Right forelimb (tissue), 1 donor: ENCODE results near the gene MOSPD3.

ENCODE experiments used
- DNase-seq: peaks from one replicate; pipeline ENCODE4 v3.0.0-alpha.2; 2018

MOSPD3 gene

DNA sequence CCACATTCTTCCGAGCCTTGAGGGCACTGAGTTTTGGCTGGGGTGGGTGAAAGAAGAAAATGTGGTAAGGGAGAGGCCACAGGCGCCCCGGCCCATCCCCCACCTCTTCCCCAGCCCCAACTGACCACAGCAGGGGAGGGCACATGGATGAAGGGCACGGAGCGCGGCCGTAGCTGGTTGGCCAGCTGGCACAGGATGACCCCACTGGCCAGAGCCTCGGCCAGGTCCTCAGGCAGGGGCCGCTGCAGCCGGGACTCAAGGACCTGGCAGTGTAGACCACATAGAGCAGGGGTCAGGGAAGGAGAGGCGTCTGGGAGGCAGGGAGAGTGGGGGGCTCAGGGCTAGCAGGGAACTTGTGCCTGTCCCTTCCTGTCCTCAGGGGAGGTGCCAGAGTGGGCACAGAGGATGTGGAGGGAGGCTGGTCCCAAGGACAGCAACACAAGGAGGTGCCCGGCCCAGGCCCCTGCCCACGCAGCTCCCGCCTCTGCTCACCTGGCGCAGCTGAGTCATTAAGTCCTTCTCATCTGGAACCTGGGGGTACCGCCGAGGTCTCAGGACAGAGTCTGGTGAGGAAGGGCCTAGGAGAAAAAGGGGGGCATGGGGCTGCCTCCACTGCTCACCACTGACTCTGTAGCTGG, 36.5 kb upstream of the MOSPD3 start:
- no peak for DNase-seq

DNA sequence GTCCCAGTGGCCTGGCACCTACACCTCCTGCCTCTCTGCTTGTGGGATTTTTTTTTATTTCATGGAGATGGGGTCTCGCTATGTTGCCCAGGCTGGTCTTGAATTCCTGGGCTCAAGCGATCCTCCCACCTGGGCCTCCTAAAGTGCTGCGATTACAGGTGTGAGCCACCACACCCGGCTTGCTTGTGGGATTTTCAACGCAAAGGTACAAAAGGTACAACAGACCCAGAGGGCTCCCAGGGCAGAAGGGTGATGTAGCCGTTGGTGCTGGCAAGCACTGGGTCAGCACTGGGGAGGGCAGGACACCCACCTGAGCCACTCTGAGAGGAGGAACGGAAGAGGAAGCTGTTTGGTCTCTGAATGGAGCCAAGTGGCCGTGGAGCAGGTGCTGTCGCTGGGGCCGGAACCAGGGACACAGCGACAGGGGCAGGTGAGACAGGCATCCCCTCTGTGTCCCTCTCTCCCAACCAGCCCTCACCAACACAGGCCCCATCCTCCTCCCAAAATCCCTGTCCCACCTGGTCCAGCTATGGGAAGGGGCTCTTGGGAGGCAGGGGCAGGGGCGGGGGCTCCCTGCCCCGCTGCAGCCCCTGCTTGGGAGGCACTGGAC, 35.9 kb upstream of the MOSPD3 start:
- DNase-seq, result no peak

DNA sequence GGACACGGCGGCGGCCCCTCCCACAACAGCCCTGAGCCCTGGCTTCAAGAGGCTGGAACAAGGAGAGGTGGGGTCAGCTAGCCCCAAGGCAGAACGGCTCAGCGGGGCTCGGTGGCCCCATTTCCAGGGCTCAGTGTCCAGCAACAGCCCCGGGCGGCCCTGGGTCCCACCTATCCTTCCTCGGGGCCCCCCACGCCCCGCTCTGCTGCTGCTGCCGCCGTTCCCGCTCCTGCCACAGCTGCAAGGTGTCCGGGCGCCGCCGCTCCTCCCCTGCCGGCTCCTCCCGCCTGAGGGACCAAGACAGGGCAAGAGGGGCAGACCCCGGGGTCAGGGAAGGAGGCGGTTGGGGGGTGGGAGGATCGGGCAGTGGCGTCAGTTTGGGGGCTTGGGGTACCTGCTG, 35.2 kb upstream of the MOSPD3 start:
- no peak for DNase-seq

DNA sequence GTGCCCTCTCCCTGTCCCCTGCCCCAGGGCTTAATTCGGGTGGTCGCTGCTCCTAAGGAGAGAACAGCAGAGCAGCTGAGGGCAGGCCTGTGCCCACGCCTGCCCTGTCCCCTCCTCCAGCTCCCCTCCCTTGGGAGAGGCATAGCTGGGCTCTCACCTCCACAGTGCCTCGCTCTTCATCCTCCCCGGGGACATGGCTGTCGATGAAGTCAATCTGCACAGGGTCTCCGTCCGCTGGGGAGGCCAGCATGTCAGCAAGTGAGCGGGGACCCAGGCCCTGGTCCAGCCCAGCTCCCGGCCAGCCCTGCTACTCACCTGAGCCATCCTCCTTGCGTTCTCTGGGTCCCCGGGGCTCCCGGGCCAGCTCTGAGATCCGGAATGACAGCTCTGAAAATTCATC, 34.8 kb upstream of the MOSPD3 start:
- no peak for DNase-seq

DNA sequence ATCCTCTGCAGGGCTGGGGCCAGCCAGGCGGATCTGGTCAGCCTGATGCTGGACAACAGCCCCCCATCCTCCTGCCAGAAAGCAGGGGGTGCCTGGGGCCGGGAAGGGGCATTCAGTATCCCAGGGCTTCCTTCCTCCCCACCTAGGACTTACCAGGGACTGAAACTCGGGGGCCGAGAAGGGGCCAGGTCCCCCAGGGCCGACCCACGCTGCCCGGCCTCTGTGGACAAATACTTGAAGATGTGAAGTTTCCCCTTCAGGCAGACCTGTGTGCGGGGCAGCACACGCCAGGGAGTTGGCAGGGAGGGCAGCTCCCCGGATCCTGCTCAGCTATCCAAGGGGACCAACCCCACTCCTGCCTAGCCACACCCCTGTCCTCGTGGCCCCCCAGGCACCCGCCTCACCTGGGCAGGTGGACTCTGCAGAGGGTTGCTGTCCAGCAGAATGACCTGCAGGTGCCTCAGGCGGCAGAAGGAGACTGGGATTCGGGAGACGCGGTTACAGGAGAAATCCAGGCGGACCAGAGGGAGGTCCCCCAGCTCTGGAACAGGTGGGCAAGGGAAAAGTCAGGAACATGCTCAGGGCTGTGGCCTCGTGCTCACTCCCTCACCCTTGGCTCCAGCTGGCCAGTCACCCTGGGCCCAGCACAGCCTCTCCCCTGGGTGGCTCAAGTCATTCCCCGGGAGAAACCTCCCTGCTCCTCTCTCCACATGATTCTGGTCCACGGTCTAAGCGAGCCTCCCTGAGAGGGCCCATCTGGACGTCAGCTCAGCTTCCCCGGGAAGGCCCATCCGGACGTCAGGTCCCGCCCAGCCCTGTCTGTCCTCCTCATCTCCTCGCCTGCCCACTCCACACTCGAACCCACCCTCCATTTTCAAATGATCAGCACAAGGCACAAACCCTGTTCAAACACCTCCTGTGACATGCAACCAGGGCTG, 33.8 kb upstream of the MOSPD3 start:
- no peak for DNase-seq

DNA sequence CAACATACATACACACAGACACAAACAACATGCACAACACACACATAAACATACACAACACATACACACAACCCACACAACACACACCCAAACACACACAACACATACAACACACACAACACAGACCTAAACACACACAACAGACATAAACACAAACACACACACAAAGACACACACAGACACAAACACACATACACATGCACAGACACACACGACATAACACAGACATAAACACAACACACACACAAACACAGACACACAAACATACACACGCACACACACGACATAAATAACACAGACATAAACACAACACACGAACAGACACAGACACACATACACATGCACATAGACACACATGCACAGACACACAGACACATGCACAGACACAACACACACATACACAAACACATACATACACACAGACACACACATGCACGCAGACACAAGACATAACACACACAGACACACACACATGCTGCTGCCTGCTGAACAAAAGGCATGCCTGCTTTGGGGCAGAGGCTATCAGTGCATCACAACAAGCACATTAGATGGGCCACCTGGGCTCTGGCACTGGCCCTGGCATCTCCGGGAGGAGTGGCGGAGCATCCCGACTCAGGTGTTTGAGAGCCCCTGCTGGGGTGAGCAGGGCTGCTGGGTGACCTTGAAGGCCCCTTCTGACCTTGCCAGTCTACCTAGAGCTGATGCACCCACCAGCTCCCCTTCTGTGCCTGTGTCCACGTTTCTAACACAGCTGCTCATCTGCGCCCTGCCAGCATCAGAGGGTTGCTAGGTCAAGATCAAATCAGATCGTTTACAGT, 31.7 kb upstream of the MOSPD3 start:
- DNase-seq, result no peak

DNA sequence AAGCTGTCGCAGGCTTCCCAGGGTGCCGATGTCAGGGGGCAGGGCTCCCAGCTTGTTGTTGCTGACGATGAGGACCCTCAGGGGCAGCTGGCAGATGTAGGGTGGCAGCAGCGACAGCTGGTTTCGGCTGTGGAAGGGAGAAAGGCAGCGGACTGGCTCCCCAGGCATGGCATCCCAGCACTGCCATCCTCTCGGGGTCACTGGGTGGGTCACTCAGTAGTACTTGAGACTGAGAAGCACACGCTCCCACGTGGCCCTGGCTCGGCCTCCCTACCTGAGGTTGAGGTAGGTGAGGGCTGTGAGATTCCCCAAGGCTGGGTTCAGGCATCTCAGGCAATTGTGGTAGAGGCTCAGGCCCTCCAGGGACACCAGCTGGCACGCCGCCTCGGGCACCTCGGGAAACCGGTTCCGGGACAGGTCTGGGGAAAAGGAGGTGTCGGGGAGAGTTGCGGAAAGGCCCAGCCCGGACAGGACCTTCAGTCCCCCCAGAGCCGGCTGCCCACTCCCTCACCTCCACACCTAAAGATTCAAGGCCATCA, 30.2 kb upstream of the MOSPD3 start:
- DNase-seq, result no peak

DNA sequence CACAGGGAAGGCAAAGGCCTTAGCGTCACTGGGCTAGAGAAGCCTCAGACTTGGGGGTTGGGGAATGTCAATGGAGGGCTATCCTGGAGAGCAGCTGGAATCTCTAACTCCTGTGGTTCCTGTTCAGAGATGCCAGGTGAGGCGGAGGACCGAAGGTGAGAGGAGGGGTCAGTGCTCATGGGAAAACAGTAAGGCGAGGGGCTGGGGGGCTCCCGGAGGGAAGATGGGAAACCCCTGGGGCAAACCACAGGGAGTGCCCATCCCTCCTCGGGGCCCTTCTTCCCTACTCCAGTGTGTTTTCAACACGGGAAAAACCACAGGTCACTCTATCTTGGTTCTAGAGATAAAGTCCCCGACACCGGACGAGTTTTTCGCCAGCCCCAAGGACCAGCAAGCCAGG, 29.7 kb upstream of the MOSPD3 start:
- no peak for DNase-seq

DNA sequence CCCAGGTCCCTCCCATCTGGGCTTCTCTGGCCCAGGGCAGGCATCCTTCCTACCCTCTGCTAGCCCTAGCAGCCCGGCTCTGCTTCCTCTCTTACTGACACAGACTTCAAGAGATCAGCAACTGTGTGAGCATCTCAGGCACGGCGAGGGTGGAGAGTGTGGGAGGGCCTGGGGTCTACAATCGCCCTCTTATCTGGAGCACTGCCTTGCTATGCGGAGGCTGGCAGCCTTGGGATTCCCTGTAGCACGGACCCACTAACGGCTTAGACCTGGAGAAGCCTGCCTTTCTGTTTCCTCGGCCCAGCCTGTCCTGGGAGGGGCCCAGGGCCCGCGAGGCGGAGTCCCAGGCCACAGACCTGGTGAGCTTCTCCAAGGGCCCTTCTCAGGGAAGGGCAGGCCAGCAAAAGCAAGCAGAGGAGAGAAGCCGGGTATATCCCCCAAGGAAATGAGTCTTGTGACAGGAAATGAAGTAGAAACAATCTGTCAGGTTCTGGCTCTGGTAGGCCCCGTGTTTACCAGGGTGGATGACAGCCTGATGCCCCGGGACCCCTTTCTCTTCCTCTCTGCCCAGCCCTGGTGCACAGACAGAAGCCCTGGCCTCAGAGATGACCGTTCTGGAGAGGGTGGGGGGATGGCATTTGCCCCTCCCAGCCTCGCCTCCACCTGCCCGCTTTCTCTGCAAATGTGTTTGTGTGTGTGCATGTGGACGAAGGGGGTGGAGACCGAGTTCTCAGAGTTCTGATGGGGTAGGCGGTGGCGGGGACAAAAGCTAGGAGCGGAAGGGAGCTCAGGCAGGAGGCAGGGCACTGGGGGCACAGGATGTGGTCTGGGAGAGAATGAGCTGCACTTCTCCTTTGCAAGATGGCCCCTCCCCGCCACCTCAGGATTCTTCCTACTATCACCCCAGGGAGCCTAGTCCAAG, 28.9 kb upstream of the MOSPD3 start:
- no peak for DNase-seq

DNA sequence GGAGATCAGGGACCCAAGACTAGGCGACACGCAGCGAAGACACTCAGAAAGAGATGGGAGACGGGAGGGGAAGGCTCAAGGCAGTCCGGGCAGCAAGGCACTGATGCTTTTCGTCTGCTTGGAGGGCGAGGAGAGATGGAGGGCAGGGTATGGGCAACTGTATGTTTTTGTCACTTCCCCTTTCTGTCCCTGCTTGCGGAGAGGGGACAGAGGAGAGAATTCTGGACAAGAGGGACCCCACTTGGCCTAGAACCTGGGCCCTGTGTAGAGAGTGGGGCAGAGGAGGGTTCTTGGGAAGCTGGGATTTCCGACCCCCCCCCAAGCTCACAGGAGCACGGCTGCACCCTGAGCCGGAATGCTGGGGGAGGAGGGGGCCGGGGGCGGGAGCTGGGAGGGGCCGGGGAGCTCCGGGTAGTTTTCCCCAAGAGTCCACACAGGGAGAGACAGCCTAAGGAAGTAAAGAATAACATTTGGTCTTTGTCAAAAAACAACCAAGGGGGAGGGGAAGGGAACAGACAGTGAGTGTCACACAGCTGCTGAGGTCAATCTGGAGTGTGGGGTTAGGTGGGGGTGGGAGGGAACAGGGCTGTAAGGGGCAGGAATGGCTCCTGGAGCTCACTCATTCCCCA, 28.2 kb upstream of the MOSPD3 start:
- DNase-seq, result no peak

DNA sequence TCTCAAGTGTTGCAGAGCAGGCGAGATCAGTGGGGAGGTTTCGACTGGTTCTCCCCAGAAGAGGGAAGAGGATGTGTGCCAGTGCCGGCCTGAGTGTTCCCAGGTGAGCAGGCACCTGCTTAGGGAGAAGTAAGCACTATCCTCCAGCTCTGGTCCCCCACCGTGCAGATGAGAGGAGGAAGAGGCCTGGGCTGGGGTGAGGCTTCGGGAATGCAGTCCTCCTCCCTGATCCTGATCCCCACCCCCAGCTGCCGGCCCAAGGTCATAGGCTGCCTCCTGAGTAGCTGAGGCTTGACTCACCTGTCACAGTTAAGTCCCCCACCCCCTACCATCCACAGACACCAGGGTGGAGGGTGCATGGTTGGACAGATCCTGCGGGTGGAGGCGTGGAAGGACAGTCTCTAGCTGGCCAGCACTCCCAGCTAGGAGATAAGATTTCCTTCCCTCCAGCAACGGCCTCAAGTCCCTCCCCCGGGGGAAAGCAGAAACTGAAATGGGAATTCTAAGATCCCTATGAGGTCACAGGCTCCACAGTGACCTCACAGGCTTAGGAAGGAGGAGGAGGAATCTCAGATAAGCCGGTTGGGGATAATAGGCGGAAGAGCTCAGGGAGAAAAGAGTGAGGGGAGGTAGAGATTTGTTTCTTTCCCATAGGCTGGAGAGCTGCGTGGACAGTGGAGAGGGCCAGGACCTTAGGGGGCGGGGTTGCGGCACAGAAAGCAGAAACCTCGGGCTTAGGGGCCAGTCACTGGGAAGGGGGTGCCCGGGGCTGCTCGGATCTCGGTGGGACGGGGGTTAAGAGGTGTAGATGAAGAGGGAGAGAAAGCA, 27.4 kb upstream of the MOSPD3 start:
- no peak for DNase-seq

DNA sequence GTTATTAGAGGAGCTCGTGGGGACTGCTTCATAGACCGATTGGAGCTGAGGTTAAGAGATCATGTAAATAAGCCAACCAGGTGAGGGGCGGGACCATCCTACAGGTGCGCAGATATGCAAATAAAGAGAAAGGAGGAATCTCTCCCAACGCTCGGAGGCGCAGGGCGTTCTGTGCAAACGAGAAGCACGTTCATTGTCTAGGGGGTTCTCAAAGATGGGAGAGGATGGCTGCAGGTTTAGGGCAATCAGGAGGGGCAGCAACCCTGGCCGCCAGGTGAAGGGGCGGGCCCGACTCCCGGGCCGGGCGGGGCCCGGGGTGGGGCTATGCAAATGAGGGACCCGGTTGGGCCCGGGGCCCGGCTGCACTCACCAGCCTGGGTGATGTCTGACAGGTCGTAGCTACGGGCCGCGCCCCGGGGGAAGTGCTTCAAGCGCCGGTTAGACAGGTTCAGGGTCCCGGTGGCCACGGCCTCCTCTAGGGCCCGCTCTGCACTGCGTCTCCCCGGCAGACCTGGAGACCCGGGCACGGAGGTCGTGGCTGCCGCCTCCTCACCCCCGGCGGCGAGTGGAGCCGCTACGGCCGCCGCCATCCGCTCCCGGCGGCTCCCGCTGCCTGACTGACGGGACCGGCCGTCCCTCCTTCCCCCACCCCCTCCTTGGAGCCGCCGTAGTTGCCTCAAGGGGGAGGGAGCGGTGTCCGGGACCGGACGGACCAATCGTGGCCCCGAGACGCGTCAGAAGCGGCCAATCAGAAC, 26.7 kb upstream of the MOSPD3 start, which contains the start of gene LRCH4:
Gene LRCH4 (minus strand): TSS at position 619 of the 755 bp plus-strand sequence. CDS start 29 bp downstream, at position 590.
- DNase-seq, result no peak

DNA sequence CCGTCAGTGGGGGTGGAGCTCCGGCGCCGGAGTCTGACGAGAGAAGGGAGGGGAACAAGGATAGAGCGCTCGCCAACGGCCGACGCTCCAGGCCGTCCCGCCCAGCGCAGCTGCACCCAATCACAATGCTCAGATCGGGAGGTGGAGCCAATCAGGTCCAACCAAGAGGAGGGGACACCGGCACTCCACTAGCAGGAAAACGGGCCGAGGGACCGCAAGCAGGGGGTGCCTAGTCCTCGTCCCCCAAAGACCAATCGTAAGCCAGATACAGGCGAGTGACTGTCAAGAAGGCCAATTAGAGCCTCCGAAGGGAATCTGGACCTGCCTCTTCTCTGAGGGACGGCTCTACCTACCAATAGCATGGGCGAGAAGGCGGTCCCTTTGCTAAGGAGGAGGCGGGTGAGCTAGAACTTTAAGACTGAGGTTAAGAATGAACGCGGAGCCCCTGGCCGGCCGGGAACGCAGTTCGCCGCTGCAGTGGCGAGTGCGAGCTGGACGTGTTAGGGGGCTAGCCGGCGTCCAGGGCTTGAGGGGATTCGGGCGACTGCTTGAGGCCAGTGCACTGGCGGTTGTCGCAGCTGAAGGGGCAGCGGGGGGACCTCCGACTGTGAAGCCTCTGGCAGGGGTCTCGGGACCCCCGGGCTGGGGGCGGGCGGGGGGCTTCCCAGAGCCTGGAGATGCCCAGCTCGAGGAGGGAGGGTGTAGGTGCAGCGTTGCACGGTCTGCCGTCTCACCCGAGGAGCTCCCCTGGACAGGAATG, 25.9 kb upstream of the MOSPD3 start, which contains the start of gene FBXO24:
Gene FBXO24 (plus strand): TSS at position 63 of the 760 bp plus-strand sequence. CDS start 298 bp downstream, at position 361.
- peak; percentile 99 for DNase-seq

DNA sequence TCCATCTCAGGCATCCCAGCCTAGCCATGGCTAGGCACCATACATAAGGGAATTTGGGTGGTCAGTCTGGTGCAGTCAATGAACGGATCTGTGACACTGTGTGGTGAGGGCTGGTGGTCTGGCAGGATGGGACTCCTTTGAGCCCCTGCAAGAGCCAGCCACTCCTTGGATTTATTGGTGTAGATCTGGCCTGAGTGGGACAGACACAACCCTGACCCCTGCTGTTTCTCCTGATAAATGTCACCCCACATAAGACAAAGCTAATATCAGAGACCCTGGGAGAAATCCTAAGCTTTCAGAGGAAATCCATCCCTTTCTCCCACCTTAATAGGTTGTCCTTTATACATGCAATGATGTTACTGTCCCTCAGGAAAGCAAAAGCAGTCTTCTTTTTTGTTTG, 23.9 kb upstream of the MOSPD3 start:
- no peak for DNase-seq

DNA sequence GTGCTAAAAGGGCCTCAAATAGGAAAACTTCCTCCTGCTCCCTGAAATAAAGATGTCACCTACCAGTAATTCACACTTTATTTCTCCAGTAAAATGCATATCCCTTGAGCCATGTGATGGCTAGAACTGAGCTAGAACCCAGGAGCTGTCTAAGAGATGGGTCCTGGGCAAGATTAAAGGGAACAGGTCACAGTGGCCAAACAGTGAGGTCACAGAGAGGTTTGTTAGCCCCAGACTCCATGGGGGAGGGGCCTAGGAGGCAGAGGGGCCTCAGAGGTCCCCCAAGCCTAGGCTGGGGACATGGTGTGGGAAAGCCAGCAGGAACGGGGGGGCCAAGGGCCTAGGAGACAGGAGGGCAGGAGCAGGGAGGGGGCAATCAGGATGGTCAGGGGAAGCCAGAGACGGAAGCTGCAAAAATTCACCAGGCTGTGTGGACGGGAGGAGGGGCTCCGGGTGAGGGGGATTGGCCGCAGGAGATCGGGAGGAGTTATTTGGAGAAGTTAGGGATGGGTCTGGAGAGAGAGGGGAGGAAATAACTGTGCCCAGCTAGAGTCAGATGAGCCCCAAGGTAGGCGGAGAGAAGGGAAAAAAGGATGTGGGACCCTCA, 22.9 kb upstream of the MOSPD3 start:
- no peak for DNase-seq

DNA sequence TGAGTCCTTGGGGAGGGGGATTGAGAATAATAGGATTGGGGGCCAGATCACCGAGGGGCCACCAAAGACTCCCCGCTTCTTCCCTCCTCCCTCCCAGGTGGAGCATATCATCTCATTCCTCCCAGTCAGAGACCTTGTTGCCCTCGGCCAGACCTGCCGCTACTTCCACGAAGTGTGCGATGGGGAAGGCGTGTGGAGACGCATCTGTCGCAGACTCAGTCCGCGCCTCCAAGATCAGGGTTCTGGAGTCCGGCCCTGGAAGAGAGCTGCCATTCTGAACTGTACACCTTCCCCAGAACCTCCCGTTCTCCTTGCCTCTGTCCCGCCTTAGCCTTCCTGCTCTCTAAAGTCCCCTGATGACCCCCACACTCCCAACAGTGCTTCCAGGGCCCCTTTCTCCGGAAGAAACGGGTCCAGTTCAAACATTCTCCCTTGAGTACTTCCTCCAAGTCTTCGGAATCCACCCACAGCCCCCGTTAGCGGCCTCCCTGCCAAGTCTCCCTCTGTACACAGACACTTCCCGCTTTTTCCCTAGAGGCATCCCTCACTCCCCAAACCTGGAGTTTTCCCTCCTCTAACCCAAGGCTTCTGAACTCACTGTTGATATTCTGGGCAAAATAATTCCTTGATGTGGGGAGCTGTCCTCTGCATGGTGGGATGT, 22.1 kb upstream of the MOSPD3 start:
- no peak for DNase-seq

DNA sequence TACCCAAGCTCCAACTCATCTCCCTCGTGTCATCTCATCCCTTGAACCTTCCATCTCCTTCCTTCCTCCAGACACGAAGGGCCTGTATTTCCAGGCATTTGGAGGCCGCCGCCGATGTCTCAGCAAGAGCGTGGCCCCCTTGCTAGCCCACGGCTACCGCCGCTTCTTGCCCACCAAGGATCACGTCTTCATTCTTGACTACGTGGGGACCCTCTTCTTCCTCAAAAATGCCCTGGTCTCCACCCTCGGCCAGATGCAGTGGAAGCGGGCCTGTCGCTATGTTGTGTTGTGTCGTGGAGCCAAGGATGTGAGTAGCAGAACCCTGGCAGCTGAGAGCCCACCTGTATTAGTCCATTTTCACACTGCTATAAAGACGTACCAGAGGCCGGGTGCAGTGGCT, 20.7 kb upstream of the MOSPD3 start:
- DNase-seq, result no peak
